Endodermal cell (in vitro differentiated cells): ENCODE data around the gene ORC1. TPM values are rescaled to one million over a fixed set of nuclear protein-coding genes. Genes with fewer than 3 reads are reported as not detected.

ENCODE experiments used
- DNase-seq: peaks from one replicate; pipeline ENCODE4 v3.0.0-alpha.2; 2017
- H3K27ac ChIP-seq: 2 replicates; pipeline ENCODE4 v1.5.1; 2013; ENCODE audit warnings: mild to moderate bottlenecking, low read depth, low read length, moderate library complexity
- H3K27me3 ChIP-seq: 2 replicates; pipeline ENCODE4 v1.6.1; 2013; ENCODE audit warnings: mild to moderate bottlenecking, low read length, moderate library complexity; ENCODE audit not compliant: insufficient read depth, control insufficient read depth, poor library complexity, severe bottlenecking
- H3K36me3 ChIP-seq: 2 replicates; pipeline ENCODE4 v1.7.0; 2013; ENCODE audit warnings: mild to moderate bottlenecking, low read length, moderate library complexity; ENCODE audit not compliant: control insufficient read depth, insufficient read depth
- H3K4me1 ChIP-seq: one replicate; pipeline ENCODE4 v1.7.0; 2013; ENCODE audit warnings: low read length; ENCODE audit not compliant: control insufficient read depth, insufficient read depth
- H3K4me3 ChIP-seq: 2 replicates; pipeline ENCODE4 v1.5.1; 2013; ENCODE audit warnings: mild to moderate bottlenecking, low read length, moderate library complexity
- H3K9ac ChIP-seq: 2 replicates; pipeline ENCODE4 v1.6.1; 2013; ENCODE audit warnings: mild to moderate bottlenecking, low read length, moderate library complexity; ENCODE audit not compliant: poor library complexity, severe bottlenecking; ENCODE audit errors: extremely low read depth
- H3K9me3 ChIP-seq: 2 replicates; pipeline ENCODE4 v1.6.1; 2013; ENCODE audit warnings: mild to moderate bottlenecking, low read length, moderate library complexity; ENCODE audit not compliant: control insufficient read depth
- H3K27ac Mint-ChIP-seq: 2 replicates; pipeline ENCODE4 v1.8.0; 2020; ENCODE audit warnings: mixed read lengths
- H3K27me3 Mint-ChIP-seq: 2 replicates; pipeline ENCODE4 v1.8.0; 2021; ENCODE audit warnings: mild to moderate bottlenecking, mixed read lengths; ENCODE audit not compliant: insufficient read depth
- H3K36me3 Mint-ChIP-seq: 2 replicates; pipeline ENCODE4 v1.8.0; 2020; ENCODE audit warnings: low read depth, mixed read lengths
- H3K4me1 Mint-ChIP-seq: 2 replicates; pipeline ENCODE4 v1.8.0; 2020; ENCODE audit warnings: mixed read lengths
- H3K4me3 Mint-ChIP-seq: 2 replicates; pipeline ENCODE4 v1.8.0; 2020; ENCODE audit warnings: mild to moderate bottlenecking, moderate library complexity, mixed read lengths
- H3K9me3 Mint-ChIP-seq: 2 replicates; pipeline ENCODE4 v1.8.0; 2020; ENCODE audit warnings: mild to moderate bottlenecking, mixed read lengths
- CTCF ChIP-seq: fragments of 200-600 bp; sonication (generic); conservative IDR thresholded peaks from 2 replicates; pipeline ENCODE4 v1.5.0; 2021; ENCODE audit warnings: antibody characterized with exemption, mild to moderate bottlenecking
- WGBS, 2 experiments: methylation state at CpG; one replicate each; pipeline versions ENCODE4 v1.1.5 to v1.1.7; 2013; ENCODE audit warnings: missing lambda C conversion rate in 2 of 2, mixed read lengths in 1 of 2; ENCODE audit not compliant: insufficient coverage in 1 of 2, insufficient read length in 1 of 2; 5-methylcytosine and 5-hydroxymethylcytosine counted together
- total RNA-seq, 2 donors: library from RNA; stranded (reverse); fragmentation: NEBNext Ultra II Directional in 1 of 2; extraction: Animal tissue kit (Norgen Biotek cat#: 25700) in 1 of 2; gene quantifications; 2 replicates in 1 of 2; 3 replicates in 1 of 2; pipeline ENCODE4 v1.2.1, GENCODE V29; 2021

The ORC1 gene
- total RNA-seq, 2 donors from 2014 or later: 23.0 to 25.5 TPM

GRCh38 chr1:52423055-52423454 is 18.8 kb upstream of the ORC1 start:
- no peak for DNase-seq
- Mint-ChIP-seq H3K4me1 (peaks cover 2% of the 10 kb centered on the region), H3K27me3 (no peaks in the 10 kb centered on the region), H3K4me3 (no peak overlapping the region), H3K9me3 (no peaks in the 10 kb centered on the region), H3K36me3 (peaks cover 49% of the 10 kb centered on the region), H3K27ac (no peak overlapping the region)
- no peaks in the 10 kb centered on the region for H3K27me3 ChIP-seq
- H3K9me3 ChIP-seq: no peaks in the 10 kb centered on the region
- H3K36me3 ChIP-seq: peaks cover 96% of the 10 kb centered on the region
- H3K4me1 ChIP-seq: no peaks in the 10 kb centered on the region
- H3K27ac ChIP-seq: no peak overlapping the region
- no peak overlapping the region for H3K4me3 ChIP-seq
- no peak for TF ChIP-seq CTCF
- 100% methylated on average over 2 of the region's 2 CpGs; no CpG with 5 or more reads in 1 of the 2 experiments for WGBS, 2 experiments
- no peak overlapping the region for H3K9ac ChIP-seq

GRCh38 chr1:52420713-52421112 is 16.5 kb upstream of the ORC1 start:
- no peak for TF ChIP-seq CTCF
- Histone ChIP-seq H3K9ac (no peak overlapping the region), H3K27ac (no peak overlapping the region), H3K36me3 (peaks cover 97% of the 10 kb centered on the region), H3K4me3 (no peak overlapping the region), H3K27me3 (no peaks in the 10 kb centered on the region), H3K4me1 (no peaks in the 10 kb centered on the region), H3K9me3 (no peaks in the 10 kb centered on the region)
- H3K9me3 Mint-ChIP-seq: no peaks in the 10 kb centered on the region
- no peak for DNase-seq
- H3K36me3 Mint-ChIP-seq: peaks cover 58% of the 10 kb centered on the region
- H3K4me3 Mint-ChIP-seq: no peak overlapping the region
- H3K4me1 Mint-ChIP-seq: no peaks in the 10 kb centered on the region
- no peaks in the 10 kb centered on the region for H3K27me3 Mint-ChIP-seq
- WGBS, 2 experiments: 100% methylated on average over 1 of the region's 1 CpG; no CpG with 5 or more reads in 1 of the 2 experiments
- no peak overlapping the region for H3K27ac Mint-ChIP-seq

GRCh38 chr1:52416811-52417210 is 12.6 kb upstream of the ORC1 start:
- H3K9ac ChIP-seq: no peak overlapping the region
- H3K4me1 Mint-ChIP-seq: no peaks in the 10 kb centered on the region

More at GRCh38 chr1:52416811-52417210, 12.6 kb upstream of the ORC1 start:
- WGBS, 2 experiments: 93% methylated on average over 2 of the region's 2 CpGs; no CpG with 5 or more reads in 1 of the 2 experiments
- Histone ChIP-seq H3K9me3 (no peaks in the 10 kb centered on the region), H3K36me3 (peaks cover 97% of the 10 kb centered on the region), H3K4me3 (no peak overlapping the region), H3K27ac (no peak overlapping the region), H3K4me1 (no peaks in the 10 kb centered on the region), H3K27me3 (no peaks in the 10 kb centered on the region)
- H3K9me3 Mint-ChIP-seq: no peaks in the 10 kb centered on the region
- DNase-seq: no peak
- H3K4me3 Mint-ChIP-seq: no peak overlapping the region
- H3K36me3 Mint-ChIP-seq: peaks cover 76% of the 10 kb centered on the region
- H3K27me3 Mint-ChIP-seq: no peaks in the 10 kb centered on the region
- no peak for TF ChIP-seq CTCF
- H3K27ac Mint-ChIP-seq: no peak overlapping the region
